HEK293 (cell line): Measurements from ENCODE around the gene CSNK1G1.

Experiments used
- CTCF ChIP-seq: fragments of 450-650 bp; formaldehyde crosslinking; IDR thresholded peaks from 2 replicates; pipeline ENCODE4 v1.5.1; 2016; ENCODE audit warnings: missing biosample characterization, missing genetic modification characterization
- KLF16 ChIP-seq: fragments of 450-650 bp; formaldehyde crosslinking; IDR thresholded peaks from 2 replicates; pipeline ENCODE4 v1.5.1; 2017; ENCODE audit warnings: missing biosample characterization, missing genetic modification characterization
- PRDM4 ChIP-seq: fragments of 450-650 bp; formaldehyde crosslinking; IDR thresholded peaks from 2 replicates; pipeline ENCODE4 v1.5.1; 2017; ENCODE audit warnings: missing biosample characterization, missing genetic modification characterization
- SP2 ChIP-seq: fragments of 450-650 bp; formaldehyde crosslinking; IDR thresholded peaks from 2 replicates; pipeline ENCODE4 v1.5.1; 2016; ENCODE audit warnings: missing biosample characterization, missing genetic modification characterization
- YY1 ChIP-seq: fragments of 450-650 bp; formaldehyde crosslinking; IDR thresholded peaks from 2 replicates; pipeline ENCODE4 v1.5.1; 2018; ENCODE audit warnings: missing biosample characterization, missing genetic modification characterization
- ZFHX2 ChIP-seq: fragments of 450-650 bp; formaldehyde crosslinking; conservative IDR thresholded peaks from 2 replicates; pipeline ENCODE4 v1.5.1; 2016; ENCODE audit warnings: missing biosample characterization, missing genetic modification characterization
- ZNF2 ChIP-seq: fragments of 450-650 bp; formaldehyde crosslinking; IDR thresholded peaks from 2 replicates; pipeline ENCODE4 v1.5.1; 2016; ENCODE audit warnings: missing biosample characterization, missing genetic modification characterization
- ZNF211 ChIP-seq: fragments of 450-650 bp; formaldehyde crosslinking; IDR thresholded peaks from 2 replicates; pipeline ENCODE4 v1.5.1; 2016; ENCODE audit warnings: low read depth, missing biosample characterization, missing genetic modification characterization
- ZNF26 ChIP-seq: fragments of 450-650 bp; formaldehyde crosslinking; IDR thresholded peaks from 2 replicates; pipeline ENCODE4 v1.5.1; 2016; ENCODE audit warnings: missing biosample characterization, missing genetic modification characterization
- ZNF274 ChIP-seq, 2 experiments: fragments of 200-500 bp in 1 of 2; fragments of 450-650 bp in 1 of 2; sonication (Bioruptor generic) in 1 of 2; formaldehyde crosslinking in 1 of 2; IDR thresholded peaks; 2 replicates each; pipeline versions ENCODE4 v1.5.1 to v1.6.1; 2014 to 2016; ENCODE audit warnings: borderline replicate concordance in 1 of 2, inconsistent platforms in 1 of 2, low read length in 1 of 2, missing biosample characterization in 1 of 2, missing genetic modification characterization in 1 of 2
- ZNF341 ChIP-seq: fragments of 450-650 bp; formaldehyde crosslinking; IDR thresholded peaks from 2 replicates; pipeline ENCODE4; 2016; ENCODE audit warnings: low read depth, missing biosample characterization, missing genetic modification characterization
- ZNF426 ChIP-seq: fragments of 450-650 bp; formaldehyde crosslinking; IDR thresholded peaks from 2 replicates; pipeline ENCODE4 v1.5.1; 2017; ENCODE audit warnings: missing biosample characterization, missing genetic modification characterization, mild to moderate bottlenecking, inconsistent platforms, moderate library complexity
- ZNF747 ChIP-seq: fragments of 450-650 bp; formaldehyde crosslinking; IDR thresholded peaks from 2 replicates; pipeline ENCODE4 v1.5.1; 2016; ENCODE audit warnings: missing biosample characterization, missing genetic modification characterization

GRCh38 chr15:64288999-64289398 lies 67.0 kb downstream of the CSNK1G1 start:
- TF ChIP-seq ZNF211 = no peak
- TF ChIP-seq ZNF426 (tag by site-specific recombination) = no peak
- no peak for TF ChIP-seq CTCF (tag by site-specific recombination)
- TF ChIP-seq PRDM4 (tag by site-specific recombination) = no peak
- no peak for TF ChIP-seq SP2 (tag by site-specific recombination)
- TF ChIP-seq YY1 (tag by site-specific recombination) = no peak
- no peak for TF ChIP-seq ZFHX2
- no peak for TF ChIP-seq ZNF2 (tag by site-specific recombination)
- no peak for TF ChIP-seq ZNF341 (tag by site-specific recombination)
- no peak for TF ChIP-seq ZNF274 (IDR thresholded peaks at IDR 0.05; ENCODE audit: low read length)
- TF ChIP-seq ZNF274 (tag by site-specific recombination; IDR thresholded peaks at IDR 0.05; ENCODE audit: borderline replicate concordance) = no peak
- TF ChIP-seq ZNF26 (tag by site-specific recombination) = no peak
- no peak for TF ChIP-seq KLF16
- no peak for TF ChIP-seq ZNF747 (tag by site-specific recombination)
